GM18858 (cell line): Measurements from ENCODE around the gene GSK3B.

ENCODE experiments used
- ATAC-seq: cut with Tn5 transposase; IDR thresholded peaks from one replicate; pipeline ENCODE4 v1.9.1; 2021; ENCODE audit not compliant: unreplicated experiment

GSK3B gene

GRCh38 chr3:120098710-120099109, 4.5 kb upstream of the GSK3B start:
- no peak for ATAC-seq

- ATAC-seq: no peak
Observed at GRCh38 chr3:120095979-120096426, 1.8 kb upstream of the GSK3B start.

- peak; percentile 30 for ATAC-seq
Observed at GRCh38 chr3:120095226-120095978, 1.2 kb upstream of the GSK3B start.

GRCh38 chr3:120094776-120095225, 554 bp upstream of the GSK3B start:
- peak; percentile 58 for ATAC-seq

- ATAC-seq: no peak
Observed at GRCh38 chr3:120093119-120093910, 932 bp downstream of the GSK3B start.

GRCh38 chr3:120092474-120092873, 1.8 kb downstream of the GSK3B start:
- no peak for ATAC-seq

GRCh38 chr3:120090422-120090821, 3.8 kb downstream of the GSK3B start:
- no peak for ATAC-seq

- ATAC-seq: no peak
Observed at GRCh38 chr3:120089089-120089488, 5.2 kb downstream of the GSK3B start.

GRCh38 chr3:120088622-120089021, 5.6 kb downstream of the GSK3B start:
- ATAC-seq: no peak

GRCh38 chr3:120081719-120082118, 12.5 kb downstream of the GSK3B start:
- ATAC-seq: peak; percentile 91

- ATAC-seq: no peak
Observed at GRCh38 chr3:120080836-120081235, 13.4 kb downstream of the GSK3B start.

GRCh38 chr3:120077731-120078130, 16.5 kb downstream of the GSK3B start:
- no peak for ATAC-seq

- ATAC-seq: no peak
Observed at GRCh38 chr3:120072867-120073525, 21.3 kb downstream of the GSK3B start.

GRCh38 chr3:120071259-120071658, 23.0 kb downstream of the GSK3B start:
- no peak for ATAC-seq

GRCh38 chr3:120070263-120070981, 23.8 kb downstream of the GSK3B start:
- ATAC-seq: no peak

- no peak for ATAC-seq
Observed at GRCh38 chr3:120067083-120067482, 27.2 kb downstream of the GSK3B start.

GRCh38 chr3:120066634-120067033, 27.6 kb downstream of the GSK3B start:
- no peak for ATAC-seq

- ATAC-seq: no peak
Observed at GRCh38 chr3:120064641-120065040, 29.6 kb downstream of the GSK3B start.

GRCh38 chr3:120062474-120062873, 31.8 kb downstream of the GSK3B start:
- ATAC-seq: no peak

GRCh38 chr3:120059081-120059864, 35.0 kb downstream of the GSK3B start:
- no peak for ATAC-seq
